OCI-LY1 (cell line): ENCODE data around the gene ZNF521.

Experiments
- EZH2 ChIP-seq: fragments of 200-600 bp; sonication (generic), shearing (Covaris generic); IDR thresholded peaks from 2 replicates; pipeline ENCODE4 v1.8.0; 2017; ENCODE audit warnings: borderline replicate concordance, mixed run types, mild to moderate bottlenecking, antibody characterized with exemption, low read length, moderate library complexity, mixed read lengths
- TF ChIP-seq, protein P1 (sequence below): fragments of 200-600 bp; sonication (generic), shearing (Covaris generic); IDR thresholded peaks from 2 replicates; pipeline ENCODE4 v1.5.1; 2017; ENCODE audit warnings: mild to moderate bottlenecking, antibody characterized with exemption, low read length, moderate library complexity, mixed read lengths

DNA sequence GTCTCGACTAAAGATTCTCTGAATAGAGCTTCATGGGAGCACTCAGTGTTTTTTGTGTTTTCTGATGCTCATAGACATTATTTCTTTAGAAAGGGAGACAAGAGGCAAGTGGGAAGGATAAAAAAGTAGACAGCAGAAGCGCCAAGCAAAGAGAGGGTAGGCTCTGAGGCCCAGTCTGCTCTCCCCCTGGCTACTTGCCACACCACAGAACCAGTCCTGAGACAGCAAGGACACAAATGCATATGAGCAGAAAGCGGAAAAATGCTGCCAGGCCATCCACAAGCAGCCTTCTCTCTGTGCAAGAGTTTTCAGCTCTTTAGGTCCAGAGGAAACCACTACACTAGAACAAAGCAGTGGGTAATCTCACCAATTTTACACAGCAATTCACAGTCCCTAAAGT lies 285.4 kb downstream of the ZNF521 start:
- TF ChIP-seq, protein P1, sequence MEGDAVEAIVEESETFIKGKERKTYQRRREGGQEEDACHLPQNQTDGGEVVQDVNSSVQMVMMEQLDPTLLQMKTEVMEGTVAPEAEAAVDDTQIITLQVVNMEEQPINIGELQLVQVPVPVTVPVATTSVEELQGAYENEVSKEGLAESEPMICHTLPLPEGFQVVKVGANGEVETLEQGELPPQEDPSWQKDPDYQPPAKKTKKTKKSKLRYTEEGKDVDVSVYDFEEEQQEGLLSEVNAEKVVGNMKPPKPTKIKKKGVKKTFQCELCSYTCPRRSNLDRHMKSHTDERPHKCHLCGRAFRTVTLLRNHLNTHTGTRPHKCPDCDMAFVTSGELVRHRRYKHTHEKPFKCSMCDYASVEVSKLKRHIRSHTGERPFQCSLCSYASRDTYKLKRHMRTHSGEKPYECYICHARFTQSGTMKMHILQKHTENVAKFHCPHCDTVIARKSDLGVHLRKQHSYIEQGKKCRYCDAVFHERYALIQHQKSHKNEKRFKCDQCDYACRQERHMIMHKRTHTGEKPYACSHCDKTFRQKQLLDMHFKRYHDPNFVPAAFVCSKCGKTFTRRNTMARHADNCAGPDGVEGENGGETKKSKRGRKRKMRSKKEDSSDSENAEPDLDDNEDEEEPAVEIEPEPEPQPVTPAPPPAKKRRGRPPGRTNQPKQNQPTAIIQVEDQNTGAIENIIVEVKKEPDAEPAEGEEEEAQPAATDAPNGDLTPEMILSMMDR = no peak
- no peak for TF ChIP-seq EZH2
